GM19023 (cell line): Measurements from ENCODE around the gene TAS2R46.
"Not testable (repeated sequence)": the region's sequence is repeated elsewhere in the genome, so short reads cannot be mapped to it uniquely, and the experiment has no call there.

Source experiments
- ATAC-seq: cut with Tn5 transposase; IDR thresholded peaks from one replicate; pipeline ENCODE4 v1.9.1; 2021; ENCODE audit warnings: mild to moderate bottlenecking, moderate library complexity; ENCODE audit not compliant: unreplicated experiment

The TAS2R46 gene

DNA sequence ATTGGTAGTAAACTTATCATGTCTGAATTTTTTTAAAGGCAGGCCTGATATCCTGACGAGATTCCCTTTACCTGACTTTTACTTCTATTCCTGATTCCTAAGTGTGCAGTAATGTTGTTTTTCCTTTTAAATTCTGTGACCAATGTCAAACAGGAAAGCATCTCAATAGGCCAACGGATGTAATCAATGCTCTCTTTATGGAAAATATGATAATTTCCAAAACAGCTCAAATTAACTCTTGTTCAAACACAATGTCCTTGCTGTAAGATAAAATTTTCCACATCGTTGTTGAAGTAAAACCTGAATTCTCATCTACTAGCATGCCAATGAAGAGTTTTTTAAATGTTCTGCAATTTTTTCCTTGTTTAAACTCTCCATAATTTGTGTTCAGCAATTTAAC lies 22.9 kb downstream of the TAS2R46 start:
- ATAC-seq = no peak

DNA sequence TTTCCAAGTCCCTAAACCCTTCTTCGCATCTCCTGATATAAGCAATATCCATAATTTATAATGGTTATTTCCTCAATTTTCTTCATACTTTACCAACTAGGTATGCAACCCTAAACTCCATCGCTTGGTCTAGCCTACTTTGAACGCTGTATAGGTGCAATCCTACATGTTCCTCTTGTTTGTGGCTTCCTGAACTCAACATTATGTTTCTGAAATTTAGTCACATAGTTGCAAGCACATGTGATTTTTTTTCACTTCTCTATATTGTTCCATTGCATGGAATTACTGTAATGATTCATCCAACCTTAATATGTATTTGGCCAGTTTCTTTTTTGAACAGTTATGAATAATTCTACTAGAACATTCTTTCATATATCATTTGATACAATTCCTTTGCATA lies 28.1 kb downstream of the TAS2R46 start:
- not testable (repeated sequence) for ATAC-seq

DNA sequence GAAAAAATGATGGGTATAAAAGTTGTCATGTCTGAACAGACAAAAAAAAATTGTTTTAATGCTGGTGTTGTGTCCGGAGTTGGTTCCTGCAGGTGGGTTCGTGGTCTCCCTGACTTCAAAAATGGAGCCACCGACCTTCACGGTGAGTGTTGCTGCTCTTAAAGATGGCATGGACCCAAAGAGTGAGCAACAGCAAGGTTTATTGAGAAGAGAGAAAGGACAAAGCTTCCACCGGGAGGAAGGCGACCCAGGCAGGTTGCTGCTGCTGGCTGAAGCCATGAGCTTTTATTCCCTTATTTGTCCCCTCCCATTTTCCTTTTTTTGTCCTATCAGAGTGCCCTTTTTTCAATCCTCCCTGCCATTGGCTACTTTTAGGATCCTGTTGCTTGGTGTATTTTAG lies 30.8 kb downstream of the TAS2R46 start, which contains the start of gene TAS2R31:
TSS of gene TAS2R31 (minus strand) at position 101 of the 400 bp plus-strand sequence. CDS start at position 29, 72 bp downstream.
- no peak for ATAC-seq

DNA sequence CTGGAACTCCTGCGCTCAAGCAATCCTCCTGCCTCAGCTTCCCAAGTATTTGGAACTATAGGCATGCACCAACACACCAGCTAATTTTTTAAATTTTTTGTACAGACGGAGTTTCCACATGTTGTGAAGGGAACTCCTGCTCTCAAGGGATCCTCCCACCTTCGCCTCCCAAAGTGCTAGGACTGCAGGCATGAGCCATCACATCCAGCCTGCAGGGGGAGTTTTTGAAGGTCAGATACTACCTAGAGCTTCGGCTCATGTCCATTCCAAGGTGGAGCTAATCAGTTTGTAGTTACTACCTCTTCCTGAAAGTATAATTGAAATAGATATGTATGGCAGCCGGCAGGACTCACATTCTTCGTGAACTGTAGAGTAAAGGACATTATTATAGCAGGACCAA lies 36.0 kb downstream of the TAS2R46 start:
- no peak for ATAC-seq

DNA sequence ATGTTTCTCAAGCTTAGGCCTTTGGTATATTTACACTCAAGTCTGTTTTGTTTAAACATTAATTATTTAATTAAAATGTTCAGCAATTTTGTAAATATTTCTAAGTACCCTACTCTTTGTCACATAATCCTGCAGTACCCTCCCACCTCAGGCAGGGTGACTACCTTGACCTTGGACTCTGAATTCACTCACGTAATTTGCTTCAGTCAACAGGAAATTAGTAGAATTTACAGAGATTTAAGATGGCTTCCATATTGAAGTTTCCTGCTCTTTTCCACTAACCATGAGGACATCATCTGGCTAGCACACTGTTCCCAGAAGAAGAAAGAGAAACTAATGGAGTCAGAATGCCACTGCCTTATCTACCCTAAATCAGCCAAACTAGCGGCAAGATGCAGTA lies 38.7 kb downstream of the TAS2R46 start:
- ATAC-seq = no peak

DNA sequence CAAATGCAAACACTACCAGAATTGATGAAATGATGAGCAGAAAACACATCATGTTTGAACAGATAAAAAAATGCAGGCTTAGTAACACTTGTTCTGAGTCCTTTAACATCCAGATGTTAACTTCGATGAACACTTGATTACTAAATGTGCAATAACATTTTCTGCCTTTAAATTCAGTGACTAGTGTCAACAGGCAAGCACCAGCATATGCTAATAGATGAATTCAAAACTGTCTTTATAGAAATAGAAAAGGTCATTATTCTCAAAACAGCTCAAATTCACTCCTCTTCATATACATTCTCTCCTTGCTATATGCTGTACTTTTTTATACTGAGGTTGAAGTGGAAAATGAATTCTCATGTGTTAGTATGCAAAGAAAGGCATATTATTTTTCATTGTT lies 39.6 kb downstream of the TAS2R46 start, which contains the start of gene TAS2R19:
TSS of gene TAS2R19 (minus strand) at position 101 of the 400 bp plus-strand sequence. CDS start at position 52, 49 bp downstream.
- ATAC-seq = no peak

DNA sequence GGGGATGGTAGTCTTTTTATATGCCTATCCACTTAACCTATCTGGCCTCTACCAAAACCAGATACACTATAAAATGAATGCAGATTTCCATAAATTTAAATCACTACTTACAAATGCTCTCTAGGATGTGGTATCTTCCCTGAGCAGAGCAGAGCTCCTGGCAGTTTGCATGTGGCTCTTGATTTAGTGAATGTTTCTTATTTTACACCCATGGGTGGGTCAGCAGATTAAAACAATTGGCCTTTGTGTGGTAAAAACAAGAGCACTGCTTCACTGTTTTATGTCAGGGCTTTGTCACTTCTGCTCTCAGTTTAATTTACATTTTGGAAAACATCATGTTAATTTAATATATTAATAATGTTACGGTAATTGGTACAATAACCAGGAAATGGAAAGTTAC lies 45.2 kb downstream of the TAS2R46 start:
- no peak for ATAC-seq

DNA sequence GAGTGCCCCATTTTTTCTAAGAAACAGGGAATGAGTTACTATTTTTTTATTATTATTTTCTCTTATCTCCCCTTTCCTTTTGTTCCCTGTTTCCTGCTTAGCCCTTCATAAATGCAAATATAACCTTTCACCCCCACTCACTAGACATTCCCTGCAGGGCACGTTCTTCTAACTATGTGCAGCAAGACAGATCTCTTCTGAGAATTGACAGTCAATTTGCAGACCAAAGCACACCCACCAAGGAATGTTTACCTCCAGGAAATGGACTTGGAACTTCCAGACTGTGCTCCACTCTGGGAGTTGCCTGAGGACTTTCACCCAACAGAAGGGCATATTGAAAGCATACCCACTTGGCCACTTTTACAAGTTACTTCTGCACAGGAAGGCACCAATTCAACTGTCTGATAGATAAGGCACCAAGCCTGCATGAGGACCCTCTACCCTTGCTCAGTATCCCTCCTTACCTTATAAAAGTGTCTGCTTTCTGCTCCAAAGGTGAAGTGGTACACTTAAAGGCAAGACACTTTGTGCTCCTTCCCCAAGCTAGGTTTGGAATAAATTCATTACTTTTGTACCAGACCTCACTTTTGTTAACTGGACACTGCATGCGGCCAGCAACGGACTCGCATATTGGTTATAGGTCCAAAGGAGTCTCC lies 46.2 kb downstream of the TAS2R46 start:
- no peak for ATAC-seq

DNA sequence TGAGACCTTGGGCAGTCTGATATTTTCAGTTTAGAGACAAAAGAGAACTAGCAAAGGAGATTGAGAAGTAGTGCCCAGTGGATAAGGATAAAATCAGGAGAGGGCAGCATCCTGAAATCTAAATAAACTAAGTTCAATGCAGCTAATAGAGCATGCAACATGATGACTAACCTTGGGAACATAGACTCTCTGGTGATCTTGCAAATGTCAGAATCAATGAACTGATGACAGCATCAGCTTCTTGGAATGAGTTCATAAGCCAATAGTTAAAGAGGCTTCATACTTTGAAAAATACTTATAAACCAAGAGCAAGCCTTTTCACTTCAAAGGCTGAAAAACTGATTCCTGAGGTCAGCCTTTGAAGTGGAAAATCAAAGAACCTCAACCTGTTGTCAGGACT lies 47.9 kb downstream of the TAS2R46 start:
- ATAC-seq = no peak
